Upper lobe of right lung (tissue), 1 donor: ENCODE data around the gene PEBP1. TPM values are rescaled to one million over a fixed set of nuclear protein-coding genes. Genes with fewer than 3 reads are reported as not detected.
A peak's percentile ranks its signal among the peaks of the same experiment; 100 is the strongest.

ENCODE experiments used
- ATAC-seq: fragments of 200-7000 bp; cut with Tn5 transposase; one replicate; pipeline ENCODE4 v1.9.1; 2020; ENCODE audit warnings: mild to moderate bottlenecking, moderate library complexity
- DNase-seq: peaks from one replicate; pipeline ENCODE4 v3.0.0-alpha.2; 2020
- H3K27ac ChIP-seq: fragments of 200-600 bp; one replicate; pipeline ENCODE4 v1.8.0; 2022
- H3K27me3 ChIP-seq: fragments of 200-600 bp; one replicate; pipeline ENCODE4 v1.8.0; 2022; ENCODE audit warnings: mild to moderate bottlenecking
- H3K36me3 ChIP-seq: fragments of 200-600 bp; one replicate; pipeline ENCODE4 v1.8.0; 2022
- H3K4me1 ChIP-seq: fragments of 200-600 bp; one replicate; pipeline ENCODE4 v1.8.0; 2022
- H3K4me3 ChIP-seq: fragments of 200-600 bp; one replicate; pipeline ENCODE4 v1.8.0; 2022; ENCODE audit warnings: mild to moderate bottlenecking
- H3K9me3 ChIP-seq: fragments of 200-600 bp; one replicate; pipeline ENCODE4 v1.8.0; 2022
- CTCF ChIP-seq: fragments of 200-600 bp; IDR thresholded peaks from one replicate; pipeline ENCODE4 v1.8.0; 2022; ENCODE audit warnings: antibody characterized with exemption
- intact Hi-C: fragments of 100-400 bp; cut with DNase I; formaldehyde crosslinking; loops from one replicate; pipeline ENCODE4 v1.11.0; 2022
- total RNA-seq: library from RNA; stranded (reverse); fragmentation: NEBNext Ultra II Directional; extraction: Animal tissue kit (Norgen Biotek cat#: 25700); gene quantifications from one replicate; pipeline ENCODE4 v1.2.1, GENCODE V29; 2021
- donor health status: DM: no; HTN: yes; CAD: no; lungs with severe emphysema.

Gene PEBP1
- total RNA-seq, 1 donor from 2014 or later = 223 TPM

GRCh38 chr12:118101051-118101450 lies 34.9 kb upstream of the PEBP1 start:
- TF ChIP-seq CTCF = no peak
- Histone ChIP-seq H3K4me1 (peaks cover 13% of the 10 kb centered on the region), H3K27ac (no peak overlapping the region), H3K36me3 (no peaks in the 10 kb centered on the region), H3K4me3 (no peak overlapping the region), H3K27me3 (no peaks in the 10 kb centered on the region), H3K9me3 (no peaks in the 10 kb centered on the region)
- no peak for DNase-seq
- intact Hi-C loops = no loop called here
- no peak for ATAC-seq

GRCh38 chr12:118102070-118102469 lies 33.9 kb upstream of the PEBP1 start:
- no peak for TF ChIP-seq CTCF
- H3K27ac ChIP-seq = no peak overlapping the region
- no peaks in the 10 kb centered on the region for H3K27me3 ChIP-seq
- H3K36me3 ChIP-seq = no peaks in the 10 kb centered on the region
- ATAC-seq (peak; percentile 3), DNase-seq (no peak)
- intact Hi-C loops = no loop called here
- H3K4me3 ChIP-seq = no peak overlapping the region
- H3K4me1 ChIP-seq = peaks cover 13% of the 10 kb centered on the region
- H3K9me3 ChIP-seq = no peaks in the 10 kb centered on the region

GRCh38 chr12:118102609-118103008 lies 33.3 kb upstream of the PEBP1 start:
- TF ChIP-seq CTCF = no peak
- ATAC-seq (no peak), DNase-seq (no peak)
- Histone ChIP-seq H3K27me3 (no peaks in the 10 kb centered on the region), H3K27ac (no peak overlapping the region), H3K4me3 (peak overlapping the region; percentile 81), H3K9me3 (no peaks in the 10 kb centered on the region), H3K4me1 (peaks cover 13% of the 10 kb centered on the region), H3K36me3 (no peaks in the 10 kb centered on the region)
- intact Hi-C loops = no loop called here

- no peak for DNase-seq
- Histone ChIP-seq H3K4me1 (peaks cover 13% of the 10 kb centered on the region), H3K27me3 (no peaks in the 10 kb centered on the region), H3K4me3 (peak overlapping the region; percentile 81), H3K27ac (peak overlapping the region; percentile 81), H3K9me3 (no peaks in the 10 kb centered on the region), H3K36me3 (no peaks in the 10 kb centered on the region)
- intact Hi-C loops = no loop called here
- ATAC-seq = peak; percentile 3
- no peak for TF ChIP-seq CTCF
These were observed 32.7 kb upstream of the PEBP1 start for GRCh38 chr12:118103201-118103600.

- peaks cover 13% of the 10 kb centered on the region for H3K4me1 ChIP-seq
- no peaks in the 10 kb centered on the region for H3K27me3 ChIP-seq
- intact Hi-C loops = no loop called here
- peak within 1 kb of the TSS; percentile 81 for H3K27ac ChIP-seq
- H3K9me3 ChIP-seq = no peaks in the 10 kb centered on the region
- H3K4me3 ChIP-seq = peak within 1 kb of the TSS; percentile 81
- DNase-seq (peak; percentile 91), ATAC-seq (peak; percentile 97)
- TF ChIP-seq CTCF = no peak
- H3K36me3 ChIP-seq = no peaks in the 10 kb centered on the region
These were observed 32.1 kb upstream of the PEBP1 start, which contains the start of gene VSIG10 for GRCh38 chr12:118103601-118104382. TSS of gene VSIG10 (minus strand) at chr12:118104011. CDS start at chr12:118103671, 340 bp downstream.
